ENCODE measurements around the gene SPATA33.
"Not testable (repeated sequence)": the region's sequence is repeated elsewhere in the genome, so short reads cannot be mapped to it uniquely, and the experiment has no call there.

DNA sequence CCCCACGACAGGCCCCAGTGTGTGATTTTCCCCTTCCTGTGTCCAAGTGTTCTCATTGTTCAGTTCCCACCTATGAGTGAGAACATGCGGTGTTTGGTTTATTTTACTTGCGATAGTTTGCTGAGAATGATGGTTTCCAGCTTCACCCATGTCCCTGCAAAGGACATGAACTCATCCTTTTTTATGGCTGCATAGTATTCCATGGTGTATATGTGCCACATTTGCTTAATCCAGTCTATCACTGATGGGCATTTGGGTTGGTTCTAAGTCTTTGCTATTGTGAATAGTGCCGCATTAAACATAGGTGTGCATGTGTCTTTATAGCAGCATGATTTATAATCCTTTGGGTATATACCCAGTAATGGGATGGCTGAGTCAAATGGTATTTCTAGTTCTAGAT lies 13.9 kb downstream of the SPATA33 start:
- TF ChIP-seq, protein P1, sequence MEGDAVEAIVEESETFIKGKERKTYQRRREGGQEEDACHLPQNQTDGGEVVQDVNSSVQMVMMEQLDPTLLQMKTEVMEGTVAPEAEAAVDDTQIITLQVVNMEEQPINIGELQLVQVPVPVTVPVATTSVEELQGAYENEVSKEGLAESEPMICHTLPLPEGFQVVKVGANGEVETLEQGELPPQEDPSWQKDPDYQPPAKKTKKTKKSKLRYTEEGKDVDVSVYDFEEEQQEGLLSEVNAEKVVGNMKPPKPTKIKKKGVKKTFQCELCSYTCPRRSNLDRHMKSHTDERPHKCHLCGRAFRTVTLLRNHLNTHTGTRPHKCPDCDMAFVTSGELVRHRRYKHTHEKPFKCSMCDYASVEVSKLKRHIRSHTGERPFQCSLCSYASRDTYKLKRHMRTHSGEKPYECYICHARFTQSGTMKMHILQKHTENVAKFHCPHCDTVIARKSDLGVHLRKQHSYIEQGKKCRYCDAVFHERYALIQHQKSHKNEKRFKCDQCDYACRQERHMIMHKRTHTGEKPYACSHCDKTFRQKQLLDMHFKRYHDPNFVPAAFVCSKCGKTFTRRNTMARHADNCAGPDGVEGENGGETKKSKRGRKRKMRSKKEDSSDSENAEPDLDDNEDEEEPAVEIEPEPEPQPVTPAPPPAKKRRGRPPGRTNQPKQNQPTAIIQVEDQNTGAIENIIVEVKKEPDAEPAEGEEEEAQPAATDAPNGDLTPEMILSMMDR (IDR thresholded peaks at IDR 0.05) = not testable (repeated sequence)
- TF ChIP-seq POLR2A (IDR thresholded peaks at IDR 0.05) = not testable (repeated sequence)
